Astrocyte (in vitro differentiated cells and primary cell): ENCODE measurements around the gene TTYH3.

Source experiments
- CTCF ChIP-seq: IDR thresholded peaks from 2 replicates; pipeline ENCODE4 v1.5.1; 2011; ENCODE audit warnings: low read depth, mild to moderate bottlenecking, inconsistent platforms, low read length, moderate library complexity; ENCODE audit not compliant: insufficient read depth
- EZH2 ChIP-seq: IDR thresholded peaks from 2 replicates; pipeline ENCODE4 v1.6.1; 2012; ENCODE audit warnings: mild to moderate bottlenecking, low read length, inconsistent platforms; ENCODE audit not compliant: insufficient read depth

- TF ChIP-seq CTCF (no peak), EZH2 (no peak)
Observed at GRCh38 chr7:2644220-2644561, 12.4 kb downstream of the TTYH3 start.
